ENCODE results near the gene SLC16A13. TPM values are rescaled to one million over a fixed set of nuclear protein-coding genes. Genes with fewer than 3 reads are reported as not detected.

The SLC16A13 gene
- total RNA-seq, 1 donor from 2014 or later: 13.5 TPM

DNA sequence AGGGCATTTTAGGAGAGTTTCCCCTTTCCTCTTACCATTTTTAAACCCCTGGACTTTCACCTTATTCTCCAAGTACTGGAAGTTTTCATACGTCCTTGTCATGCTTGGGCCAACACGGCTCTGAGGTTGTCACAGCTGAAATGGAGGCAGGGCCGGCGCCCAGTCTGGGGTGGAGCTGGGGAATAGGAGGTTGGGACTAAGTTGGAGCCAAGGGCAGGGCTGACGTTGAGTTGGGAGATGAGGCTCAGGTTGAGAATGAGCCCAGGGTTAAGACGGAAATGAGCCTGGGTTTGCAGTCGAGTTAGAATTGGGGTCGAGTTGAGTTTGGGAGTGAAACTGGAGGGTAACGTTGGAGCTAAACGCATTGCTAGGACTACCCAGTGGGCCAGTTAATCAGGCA, 42.9 kb downstream of the SLC16A13 start:
- no peak overlapping the region for H3K27ac Mint-ChIP-seq
- TF ChIP-seq, protein P1, sequence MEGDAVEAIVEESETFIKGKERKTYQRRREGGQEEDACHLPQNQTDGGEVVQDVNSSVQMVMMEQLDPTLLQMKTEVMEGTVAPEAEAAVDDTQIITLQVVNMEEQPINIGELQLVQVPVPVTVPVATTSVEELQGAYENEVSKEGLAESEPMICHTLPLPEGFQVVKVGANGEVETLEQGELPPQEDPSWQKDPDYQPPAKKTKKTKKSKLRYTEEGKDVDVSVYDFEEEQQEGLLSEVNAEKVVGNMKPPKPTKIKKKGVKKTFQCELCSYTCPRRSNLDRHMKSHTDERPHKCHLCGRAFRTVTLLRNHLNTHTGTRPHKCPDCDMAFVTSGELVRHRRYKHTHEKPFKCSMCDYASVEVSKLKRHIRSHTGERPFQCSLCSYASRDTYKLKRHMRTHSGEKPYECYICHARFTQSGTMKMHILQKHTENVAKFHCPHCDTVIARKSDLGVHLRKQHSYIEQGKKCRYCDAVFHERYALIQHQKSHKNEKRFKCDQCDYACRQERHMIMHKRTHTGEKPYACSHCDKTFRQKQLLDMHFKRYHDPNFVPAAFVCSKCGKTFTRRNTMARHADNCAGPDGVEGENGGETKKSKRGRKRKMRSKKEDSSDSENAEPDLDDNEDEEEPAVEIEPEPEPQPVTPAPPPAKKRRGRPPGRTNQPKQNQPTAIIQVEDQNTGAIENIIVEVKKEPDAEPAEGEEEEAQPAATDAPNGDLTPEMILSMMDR (conservative IDR thresholded peaks at IDR 0.05): no peak
- H3K4me3 Mint-ChIP-seq: no peak overlapping the region
- no peaks in the 10 kb centered on the region for H3K36me3 Mint-ChIP-seq
- H3K4me1 Mint-ChIP-seq (ENCODE audit: unreplicated experiment): no peaks in the 10 kb centered on the region
- H3K9me3 Mint-ChIP-seq: no peaks in the 10 kb centered on the region
- DNase-seq (ENCODE audit: extremely low spot score, unreplicated experiment): no peak
- peaks cover 13% of the 10 kb centered on the region for H3K27me3 Mint-ChIP-seq

DNA sequence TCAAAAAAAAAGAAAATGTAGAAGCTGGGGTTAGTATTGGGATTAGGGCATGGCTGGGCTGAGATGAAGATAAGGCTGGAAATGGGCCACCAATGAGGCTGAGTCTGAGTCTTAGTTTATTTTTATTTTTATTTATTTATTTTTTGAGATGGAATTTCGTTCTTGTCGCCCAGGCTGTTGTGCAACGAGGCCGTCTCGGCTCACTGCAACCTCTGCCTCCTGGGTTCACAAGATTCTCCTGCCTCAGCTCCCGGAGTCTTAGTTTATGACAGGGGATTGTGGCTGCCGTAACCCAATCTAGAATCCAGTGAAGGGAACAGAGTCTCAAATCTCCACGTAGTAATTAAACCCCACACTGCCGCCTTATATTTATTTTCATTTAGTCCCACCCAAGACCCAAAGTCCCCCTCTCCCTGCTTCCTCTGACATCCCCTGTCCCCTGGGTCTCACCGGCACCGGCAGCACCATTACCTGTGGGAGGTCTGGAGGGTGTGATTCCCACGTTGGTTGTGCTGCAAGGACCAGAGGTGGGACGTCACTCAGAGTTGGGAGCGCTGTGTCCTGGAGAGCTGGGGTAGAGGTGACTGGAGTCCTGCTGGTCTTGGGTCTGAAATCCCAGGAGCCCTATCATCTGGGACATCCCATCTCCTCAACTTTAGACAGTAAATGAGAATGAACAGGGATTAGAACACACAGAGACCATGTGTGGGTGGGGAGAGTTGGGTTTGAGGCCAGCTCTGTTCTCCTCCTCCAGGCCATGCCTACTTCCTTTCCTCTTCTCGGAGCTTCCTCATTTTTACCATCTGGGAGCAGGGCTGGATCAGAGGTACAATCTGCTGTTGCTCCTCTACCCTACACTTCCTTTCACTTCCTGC, 44.0 kb downstream of the SLC16A13 start, which contains the start of gene CLEC10A:
TSS of gene CLEC10A (minus strand) at position 671 of the 875 bp plus-strand sequence. CDS start 1,439 bp downstream, outside the sequence.
- H3K4me1 Mint-ChIP-seq (ENCODE audit: unreplicated experiment): no peaks in the 10 kb centered on the region
- peaks cover 13% of the 10 kb centered on the region for H3K27me3 Mint-ChIP-seq
- H3K27ac Mint-ChIP-seq: no peak within 1 kb of the TSS
- no peak for DNase-seq (ENCODE audit: extremely low spot score, unreplicated experiment)
- no peaks in the 10 kb centered on the region for H3K36me3 Mint-ChIP-seq
- H3K4me3 Mint-ChIP-seq: no peak within 1 kb of the TSS
- TF ChIP-seq, protein P1 (conservative IDR thresholded peaks at IDR 0.05): no peak
- H3K9me3 Mint-ChIP-seq: no peaks in the 10 kb centered on the region

DNA sequence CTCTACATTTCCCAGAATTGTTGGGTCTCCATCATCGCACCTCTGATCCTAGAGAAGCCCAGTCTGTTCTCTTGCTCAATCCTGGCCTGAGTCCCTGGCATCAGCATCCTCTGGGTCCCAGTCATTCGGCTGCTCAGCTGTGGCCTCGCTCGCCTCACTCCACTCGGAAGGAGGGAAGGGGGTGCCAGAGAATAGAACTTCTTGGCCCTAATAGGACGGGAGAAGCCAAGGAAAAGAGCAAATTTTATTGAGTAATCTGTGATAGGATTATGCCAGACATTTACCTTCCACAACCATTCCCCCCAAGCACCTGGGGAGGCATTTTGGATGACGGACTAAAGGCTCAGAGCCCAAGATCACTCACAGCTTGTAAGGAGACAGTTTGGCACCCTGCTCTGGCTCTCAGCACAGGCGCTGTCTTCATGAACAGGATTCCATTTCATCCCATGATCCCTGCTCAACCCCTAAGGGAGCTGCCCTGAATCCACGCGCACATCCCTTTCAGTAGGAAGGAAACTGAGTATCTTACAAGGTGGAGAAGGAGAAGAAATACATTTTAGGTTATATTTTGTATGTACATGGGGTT, 44.7 kb downstream of the SLC16A13 start:
- Mint-ChIP-seq H3K27me3 (peaks cover 13% of the 10 kb centered on the region), H3K9me3 (no peaks in the 10 kb centered on the region), H3K4me3 (no peak overlapping the region), H3K27ac (no peak overlapping the region), H3K4me1 (ENCODE audit: unreplicated experiment) (no peaks in the 10 kb centered on the region), H3K36me3 (no peaks in the 10 kb centered on the region)
- TF ChIP-seq, protein P1 (conservative IDR thresholded peaks at IDR 0.05): no peak
- DNase-seq (ENCODE audit: extremely low spot score, unreplicated experiment): no peak

DNA sequence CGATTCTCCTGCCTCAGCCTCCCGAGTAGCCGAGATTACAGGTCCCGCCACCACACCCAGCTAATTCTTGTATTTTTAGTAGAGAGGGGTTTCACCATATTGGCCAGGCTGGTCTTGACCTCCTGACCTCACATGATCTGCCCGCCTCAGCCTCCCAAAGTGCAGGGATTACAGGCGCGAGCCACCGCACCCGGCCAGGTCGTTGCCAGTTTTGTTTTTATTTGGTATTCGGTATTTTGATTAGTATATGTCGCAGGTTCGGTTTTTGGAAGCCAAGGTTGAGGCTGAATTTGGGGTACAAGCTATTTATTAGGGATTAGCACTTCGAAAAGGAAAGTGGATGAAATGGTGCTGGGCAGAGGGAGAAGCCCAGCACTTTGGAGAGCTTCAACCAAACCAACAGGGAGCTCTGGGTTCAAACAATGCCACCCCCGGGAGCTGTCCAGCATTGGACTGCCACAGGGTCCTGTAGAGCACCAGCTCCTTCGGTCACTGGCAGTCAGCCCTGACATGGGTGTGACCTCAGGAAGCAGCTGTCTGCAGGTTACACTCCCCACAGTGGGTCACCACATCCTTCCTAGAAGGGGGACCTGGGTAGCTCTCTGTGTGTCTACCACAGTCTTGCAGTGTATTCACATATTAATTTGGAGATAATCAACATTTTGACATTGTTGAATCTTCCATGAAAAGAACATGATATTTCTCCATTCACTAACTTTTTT, 45.7 kb downstream of the SLC16A13 start:
- TF ChIP-seq, protein P1 (conservative IDR thresholded peaks at IDR 0.05): no peak
- H3K27me3 Mint-ChIP-seq: peaks cover 13% of the 10 kb centered on the region
- no peaks in the 10 kb centered on the region for H3K36me3 Mint-ChIP-seq
- no peak for DNase-seq (ENCODE audit: extremely low spot score, unreplicated experiment)
- H3K4me3 Mint-ChIP-seq: no peak overlapping the region
- no peaks in the 10 kb centered on the region for H3K9me3 Mint-ChIP-seq
- H3K27ac Mint-ChIP-seq: no peak overlapping the region
- no peaks in the 10 kb centered on the region for H3K4me1 Mint-ChIP-seq (ENCODE audit: unreplicated experiment)

DNA sequence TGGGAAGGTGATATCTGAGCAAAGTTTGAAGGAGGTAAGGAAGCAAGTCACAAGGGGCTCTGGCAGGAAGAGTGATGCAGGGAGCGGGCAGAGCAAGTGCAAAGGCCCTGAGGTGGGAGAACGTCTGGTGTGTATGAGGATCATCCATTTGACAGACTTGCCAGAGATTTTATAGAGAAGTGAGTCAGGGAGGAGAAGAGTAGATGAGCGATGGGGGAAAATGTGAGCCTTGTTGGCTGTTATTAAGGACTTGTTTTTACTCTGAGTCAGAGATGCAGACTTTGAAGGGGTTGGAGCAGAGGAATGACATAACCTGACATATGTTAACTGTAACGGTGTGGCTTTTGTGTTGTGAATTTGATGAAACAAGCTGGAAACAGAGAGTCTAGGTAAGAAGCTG, 47.8 kb downstream of the SLC16A13 start:
- no peak for DNase-seq (ENCODE audit: extremely low spot score, unreplicated experiment)

More for the DNA sequence above, 47.8 kb downstream of the SLC16A13 start:
- H3K4me3 Mint-ChIP-seq: no peak overlapping the region
- H3K36me3 Mint-ChIP-seq: no peaks in the 10 kb centered on the region
- no peaks in the 10 kb centered on the region for H3K4me1 Mint-ChIP-seq (ENCODE audit: unreplicated experiment)
- no peak overlapping the region for H3K27ac Mint-ChIP-seq
- no peaks in the 10 kb centered on the region for H3K9me3 Mint-ChIP-seq
- TF ChIP-seq, protein P1 (conservative IDR thresholded peaks at IDR 0.05): no peak
- H3K27me3 Mint-ChIP-seq: peaks cover 12% of the 10 kb centered on the region
